ENCODE data around the gene MIGA2.

Gene MIGA2

GRCh38 chr9:129111528-129112151 is 75.2 kb downstream of the MIGA2 start (continued):
- TF ChIP-seq PRDM2 (tag by site-specific recombination; IDR thresholded peaks at IDR 0.05; ENCODE audit: borderline replicate concordance) (no peak), ZSCAN4 (tag by site-specific recombination; IDR thresholded peaks at IDR 0.05) (no peak), ZNF548 (tag by site-specific recombination; IDR thresholded peaks at IDR 0.05) (no peak), ZBTB48 (tag by site-specific recombination; IDR thresholded peaks at IDR 0.05) (peak; percentile 92), ZNF341 (tag by site-specific recombination; IDR thresholded peaks at IDR 0.05; ENCODE audit: low read depth) (peak; percentile 77; the same call in 1 of the 2 replicates), KLF17 (tag by site-specific recombination; IDR thresholded peaks at IDR 0.05) (peak; percentile 78; the same call in 1 of the 2 replicates), ZBTB1 (tag by site-specific recombination; IDR thresholded peaks at IDR 0.05) (0 out of 2 replicates have a peak, but pooled peaks have one; percentile 9), ZNF549 (tag by site-specific recombination; IDR thresholded peaks at IDR 0.05) (no peak), FEZF1 (tag by site-specific recombination; IDR thresholded peaks at IDR 0.05) (no peak), ZNF10 (tag by site-specific recombination; IDR thresholded peaks at IDR 0.05) (0 out of 2 replicates have a peak, but pooled peaks have one; percentile 36), PATZ1 (tag by site-specific recombination; IDR thresholded peaks at IDR 0.05) (peak; percentile 98), ZNF335 (tag by site-specific recombination; conservative IDR thresholded peaks at IDR 0.05) (peak; percentile 95), ZNF596 (tag by site-specific recombination; IDR thresholded peaks at IDR 0.05) (no peak), ZNF18 (tag by site-specific recombination; IDR thresholded peaks at IDR 0.05) (no peak), ZNF19 (tag by site-specific recombination; IDR thresholded peaks at IDR 0.05; ENCODE audit: low read depth) (no peak), ZNF645 (tag by site-specific recombination; IDR thresholded peaks at IDR 0.05) (no peak), ZNF776 (tag by site-specific recombination; IDR thresholded peaks at IDR 0.05; ENCODE audit: borderline replicate concordance) (no peak), ZNF211 (tag by site-specific recombination; IDR thresholded peaks at IDR 0.05; ENCODE audit: low read depth) (no peak), ZNF391 (tag by site-specific recombination; IDR thresholded peaks at IDR 0.05; ENCODE audit: borderline replicate concordance, low read depth) (no peak), GLI4 (tag by site-specific recombination; IDR thresholded peaks at IDR 0.05) (no peak), ZNF433 (tag by site-specific recombination; IDR thresholded peaks at IDR 0.05; ENCODE audit: low read depth) (no peak), KLF8 (tag by site-specific recombination; IDR thresholded peaks at IDR 0.05) (peak; percentile 80), ZNF555 (tag by site-specific recombination; conservative IDR thresholded peaks at IDR 0.05) (no peak), ZNF777 (tag by site-specific recombination; IDR thresholded peaks at IDR 0.05; ENCODE audit: borderline replicate concordance) (no peak), INSM2 (tag by site-specific recombination; IDR thresholded peaks at IDR 0.05) (no peak)
